Esophagus squamous epithelium (tissue), 5 donors: Measurements from ENCODE around the gene RBBP4. TPM values are rescaled to one million over a fixed set of nuclear protein-coding genes. Genes with fewer than 3 reads are reported as not detected.
A peak's percentile ranks its signal among the peaks of the same experiment; 100 is the strongest.

Experiments
- DNase-seq: peaks from one replicate; lab custom pipeline; 2025; lab: John Stamatoyannopoulos, UW
- H3K27ac ChIP-seq, 4 donors: fragments of 200-600 bp; sonication (generic); one replicate each; pipeline ENCODE4 v1.5.1; 2016 to 2019; ENCODE audit warnings: mild to moderate bottlenecking in 1 of 4
- H3K27me3 ChIP-seq, 4 donors: fragments of 200-600 bp; sonication (generic); 1 replicate in 3 of 4; 2 replicates in 1 of 4; pipeline versions ENCODE4 v1.5.1 to v1.6.0; 2017 to 2021; ENCODE audit warnings: antibody characterized with exemption in 1 of 4
- H3K36me3 ChIP-seq, 3 donors: fragments of 200-600 bp; sonication (generic); one replicate each; pipeline ENCODE4 v1.5.1; 2016 to 2019
- H3K4me1 ChIP-seq, 3 donors: fragments of 200-600 bp; sonication (generic); one replicate each; pipeline ENCODE4 v1.5.1; 2017 to 2019
- H3K4me3 ChIP-seq, 4 donors: fragments of 200-600 bp; sonication (generic); 1 replicate in 3 of 4; 2 replicates in 1 of 4; pipeline ENCODE4 v1.5.1; 2016 to 2019; ENCODE audit warnings: mild to moderate bottlenecking in 2 of 4, moderate library complexity in 1 of 4
- H3K9me3 ChIP-seq, 3 donors: fragments of 200-600 bp; sonication (generic); one replicate each; pipeline ENCODE4 v1.5.1; 2016 to 2019
- CTCF ChIP-seq, 6 experiments: fragments of 450-650 bp in 4 of 6; fragments of 200-600 bp in 2 of 6; sonication (generic) in 2 of 6; IDR thresholded peaks; one replicate each; pipeline ENCODE4 v1.5.1; 2016 to 2019; ENCODE audit warnings: antibody characterized with exemption in 6 of 6, mild to moderate bottlenecking in 4 of 6, moderate library complexity in 4 of 6
- POLR2A ChIP-seq, 4 donors: fragments of 450-650 bp; IDR thresholded peaks; one replicate each; pipeline ENCODE4 v1.6.1; 2017; ENCODE audit warnings: antibody characterized with exemption in 4 of 4, mild to moderate bottlenecking in 4 of 4, moderate library complexity in 3 of 4
- WGBS, 2 donors: methylation state at CpG; one replicate each; pipeline ENCODE4 v1.1.5; 2018; 5-methylcytosine and 5-hydroxymethylcytosine counted together
- intact Hi-C: fragments of 100-400 bp; cut with DNase I; formaldehyde crosslinking; loops from one replicate; pipeline ENCODE4 v1.15.0; 2022
- total RNA-seq, 4 donors: library from RNA; depleted of rRNA; stranded (reverse); fragments of >200 nt; gene quantifications; one replicate each; pipeline ENCODE4 v1.1.0, GENCODE V29; 2016
- donor health status: DM: yes; HTN: yes; CAD: no.

The RBBP4 gene
- total RNA-seq, 4 donors from 2014 or later, result 59.6 to 102 (median 85.1) TPM

GRCh38 chr1:32611859-32612188 is 39.2 kb upstream of the RBBP4 start:
- no peak for DNase-seq
- WGBS, 2 donors, result 8 to 18% methylated on average over 10 to 12 of the region's 12 CpGs
- Histone ChIP-seq H3K4me1 (peaks cover 6 to 14% (median 11%) of the 10 kb centered on the region in 3 donors), H3K9me3 (no peaks in the 10 kb centered on the region), H3K27ac (peak overlapping the region in 2 of 4 donors; percentile 17 to 33), H3K4me3 (peak overlapping the region; percentile 25 to 64 (median 46)), H3K36me3 (peaks cover 0 to under 1% (median 0%) of the 10 kb centered on the region in 3 donors), H3K27me3 (no peaks in the 10 kb centered on the region)
- intact Hi-C loops, result no loop called here
- no peak for TF ChIP-seq CTCF (IDR thresholded peaks at IDR 0.05)
- TF ChIP-seq POLR2A (IDR thresholded peaks at IDR 0.05), result no peak

GRCh38 chr1:32612189-32612881 is 38.7 kb upstream of the RBBP4 start:
- 8 to 23% methylated on average over 6 to 9 of the region's 35 CpGs for WGBS, 2 donors
- peak overlapping the region; percentile 25 to 64 (median 46) for H3K4me3 ChIP-seq
- intact Hi-C loops, result no loop called here
- peaks cover 6 to 14% (median 11%) of the 10 kb centered on the region in 3 donors for H3K4me1 ChIP-seq
- DNase-seq, result peak; percentile 16
- H3K27ac ChIP-seq, result peak overlapping the region in 2 of 4 donors; percentile 17 to 33
- H3K27me3 ChIP-seq, result no peaks in the 10 kb centered on the region
- H3K36me3 ChIP-seq, result no peaks in the 10 kb centered on the region
- no peaks in the 10 kb centered on the region for H3K9me3 ChIP-seq
- peak in 5 of 6 experiments; percentile 11 to 40 (median 23) for TF ChIP-seq CTCF (IDR thresholded peaks at IDR 0.05)
- no peak for TF ChIP-seq POLR2A (IDR thresholded peaks at IDR 0.05)

GRCh38 chr1:32613472-32613871 is 37.5 kb upstream of the RBBP4 start:
- 83 to 85% methylated on average over 4 to 5 of the region's 5 CpGs for WGBS, 2 donors
- H3K27me3 ChIP-seq, result no peaks in the 10 kb centered on the region
- intact Hi-C loops, result no loop called here
- H3K4me1 ChIP-seq, result peaks cover 6 to 14% (median 11%) of the 10 kb centered on the region in 3 donors
- H3K4me3 ChIP-seq, result no peak overlapping the region
- no peaks in the 10 kb centered on the region for H3K9me3 ChIP-seq
- TF ChIP-seq CTCF (IDR thresholded peaks at IDR 0.05), result no peak
- TF ChIP-seq POLR2A (IDR thresholded peaks at IDR 0.05), result no peak
- H3K27ac ChIP-seq, result no peak overlapping the region
- no peak for DNase-seq
- no peaks in the 10 kb centered on the region for H3K36me3 ChIP-seq

GRCh38 chr1:32618673-32619221 is 32.3 kb upstream of the RBBP4 start:
- WGBS, 2 donors, result 91 to 98% methylated on average over 5 of the region's 5 CpGs
- no peak for TF ChIP-seq CTCF (IDR thresholded peaks at IDR 0.05)
- no peak for TF ChIP-seq POLR2A (IDR thresholded peaks at IDR 0.05)
- Histone ChIP-seq H3K36me3 (peaks cover 0 to 27% (median 0%) of the 10 kb centered on the region in 3 donors), H3K27me3 (no peaks in the 10 kb centered on the region), H3K27ac (no peak overlapping the region), H3K9me3 (no peaks in the 10 kb centered on the region), H3K4me3 (no peak overlapping the region), H3K4me1 (no peaks in the 10 kb centered on the region)
- DNase-seq, result no peak
- intact Hi-C loops, result no loop called here

GRCh38 chr1:32619701-32620485 is 31.1 kb upstream of the RBBP4 start:
- peak in 1 of 6 experiments; percentile 2 for TF ChIP-seq CTCF (IDR thresholded peaks at IDR 0.05)
- TF ChIP-seq POLR2A (IDR thresholded peaks at IDR 0.05), result no peak
- Histone ChIP-seq H3K9me3 (no peaks in the 10 kb centered on the region), H3K4me3 (no peak overlapping the region), H3K27ac (no peak overlapping the region), H3K27me3 (no peaks in the 10 kb centered on the region), H3K4me1 (no peaks in the 10 kb centered on the region), H3K36me3 (peaks cover 0 to 36% (median 0%) of the 10 kb centered on the region in 3 donors)
- WGBS, 2 donors, result 55 to 59% methylated on average over 5 of the region's 5 CpGs
- intact Hi-C loops, result no loop called here
- DNase-seq, result no peak
